Glutamatergic neuron (in vitro differentiated cells): Measurements from ENCODE around the gene PCSK5. TPM values are rescaled to one million over a fixed set of nuclear protein-coding genes. Genes with fewer than 3 reads are reported as not detected.
A peak's percentile ranks its signal among the peaks of the same experiment; 100 is the strongest.

Experiments used
- DNase-seq: peaks from one replicate; pipeline ENCODE4 v3.0.0; 2022
- H3K27ac Mint-ChIP-seq: one replicate; pipeline ENCODE4 v1.8.0; 2020; ENCODE audit warnings: mild to moderate bottlenecking, mixed read lengths, inconsistent platforms; ENCODE audit not compliant: unreplicated experiment
- H3K27me3 Mint-ChIP-seq: one replicate; pipeline ENCODE4 v1.8.0; 2020; ENCODE audit warnings: mild to moderate bottlenecking, moderate library complexity, mixed read lengths, inconsistent platforms; ENCODE audit not compliant: unreplicated experiment
- H3K36me3 Mint-ChIP-seq: one replicate; pipeline ENCODE4 v1.8.0; 2020; ENCODE audit warnings: mild to moderate bottlenecking, mixed read lengths, inconsistent platforms; ENCODE audit not compliant: unreplicated experiment
- H3K4me1 Mint-ChIP-seq: one replicate; pipeline ENCODE4 v1.8.0; 2020; ENCODE audit warnings: mild to moderate bottlenecking, low read depth, mixed read lengths, inconsistent platforms; ENCODE audit not compliant: unreplicated experiment
- H3K4me3 Mint-ChIP-seq: one replicate; pipeline ENCODE4 v1.8.0; 2020; ENCODE audit warnings: mild to moderate bottlenecking, mixed read lengths, inconsistent platforms; ENCODE audit not compliant: unreplicated experiment
- H3K9me3 Mint-ChIP-seq: one replicate; pipeline ENCODE4 v1.8.0; 2020; ENCODE audit warnings: mild to moderate bottlenecking, moderate library complexity, mixed read lengths, inconsistent platforms; ENCODE audit not compliant: unreplicated experiment
- total RNA-seq: library from RNA; stranded (reverse); fragmentation: NEBNext Ultra II Directional; extraction: Animal tissue kit (Norgen Biotek cat#: 25700); gene quantifications from one replicate; pipeline ENCODE4 v1.2.1, GENCODE V29; 2021; ENCODE audit not compliant: unreplicated experiment
- TF ChIP-seq, protein P1 (sequence below): fragments of 200-600 bp; sonication (generic); IDR thresholded peaks from one replicate; pipeline ENCODE4 v1.5.0; 2021; ENCODE audit not compliant: partially characterized antibody, unreplicated experiment

Gene PCSK5
- total RNA-seq, 1 donor from 2014 or later: 9.6 TPM

DNA sequence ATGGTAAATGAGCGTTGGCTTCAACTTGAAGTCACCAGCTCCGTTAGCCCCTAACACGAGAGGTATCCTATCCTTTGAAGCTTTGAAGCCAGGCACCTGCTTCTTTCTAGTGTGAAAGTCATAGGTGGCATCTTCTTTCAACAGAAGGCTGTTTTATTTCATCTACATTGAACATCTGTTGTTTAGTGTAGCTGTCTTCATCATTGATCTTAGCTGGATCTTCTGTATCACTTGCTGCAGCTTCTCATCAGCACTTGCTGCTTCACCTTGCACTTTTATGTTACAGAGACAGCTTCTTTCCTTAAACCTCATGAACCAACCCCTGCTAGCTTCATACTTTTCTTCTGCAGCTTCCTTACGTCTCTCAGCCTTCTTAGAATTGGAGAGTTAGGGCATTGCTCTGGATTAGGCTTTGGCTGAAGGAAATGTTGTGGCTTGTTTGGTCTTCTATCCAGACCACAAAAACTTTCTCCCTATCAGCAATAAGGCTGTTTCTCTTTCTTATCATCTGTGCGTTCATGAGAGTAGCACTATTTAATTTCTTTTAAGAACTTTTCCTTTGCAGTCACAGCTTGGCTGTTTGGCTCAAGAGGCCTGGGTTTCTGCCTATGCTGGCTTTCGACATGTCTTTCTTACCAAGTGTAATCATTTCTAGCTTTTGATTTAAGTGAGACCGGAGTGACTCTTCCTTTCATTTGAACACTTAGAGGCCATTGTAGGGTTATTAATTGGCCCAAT, 47.2 kb downstream of the PCSK5 start:
- TF ChIP-seq, protein P1, sequence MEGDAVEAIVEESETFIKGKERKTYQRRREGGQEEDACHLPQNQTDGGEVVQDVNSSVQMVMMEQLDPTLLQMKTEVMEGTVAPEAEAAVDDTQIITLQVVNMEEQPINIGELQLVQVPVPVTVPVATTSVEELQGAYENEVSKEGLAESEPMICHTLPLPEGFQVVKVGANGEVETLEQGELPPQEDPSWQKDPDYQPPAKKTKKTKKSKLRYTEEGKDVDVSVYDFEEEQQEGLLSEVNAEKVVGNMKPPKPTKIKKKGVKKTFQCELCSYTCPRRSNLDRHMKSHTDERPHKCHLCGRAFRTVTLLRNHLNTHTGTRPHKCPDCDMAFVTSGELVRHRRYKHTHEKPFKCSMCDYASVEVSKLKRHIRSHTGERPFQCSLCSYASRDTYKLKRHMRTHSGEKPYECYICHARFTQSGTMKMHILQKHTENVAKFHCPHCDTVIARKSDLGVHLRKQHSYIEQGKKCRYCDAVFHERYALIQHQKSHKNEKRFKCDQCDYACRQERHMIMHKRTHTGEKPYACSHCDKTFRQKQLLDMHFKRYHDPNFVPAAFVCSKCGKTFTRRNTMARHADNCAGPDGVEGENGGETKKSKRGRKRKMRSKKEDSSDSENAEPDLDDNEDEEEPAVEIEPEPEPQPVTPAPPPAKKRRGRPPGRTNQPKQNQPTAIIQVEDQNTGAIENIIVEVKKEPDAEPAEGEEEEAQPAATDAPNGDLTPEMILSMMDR: no peak
- no peak for DNase-seq
- Mint-ChIP-seq H3K27ac (no peak overlapping the region), H3K9me3 (no peaks in the 10 kb centered on the region), H3K4me3 (no peak overlapping the region), H3K36me3 (no peaks in the 10 kb centered on the region), H3K27me3 (no peaks in the 10 kb centered on the region), H3K4me1 (peaks cover 3% of the 10 kb centered on the region)

DNA sequence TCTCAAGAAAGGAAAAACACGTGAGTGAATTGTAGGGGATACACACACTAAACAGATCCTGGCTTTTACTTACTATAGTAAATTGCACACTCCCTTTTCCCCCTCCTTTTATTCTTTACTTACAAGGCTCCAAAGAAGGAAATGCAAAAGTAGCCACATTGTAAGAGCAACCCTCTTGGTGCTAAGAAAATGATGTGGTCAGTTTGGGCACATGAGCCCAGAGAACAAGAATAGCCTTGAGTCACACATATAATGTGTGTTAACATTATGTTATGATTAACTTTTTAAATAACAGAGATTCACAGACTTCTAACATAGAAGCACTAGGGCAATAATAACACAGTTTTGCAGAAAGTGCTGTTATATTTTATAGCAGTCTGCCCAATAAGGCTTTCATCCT, 48.5 kb downstream of the PCSK5 start:
- no peak for DNase-seq
- H3K27ac Mint-ChIP-seq: peak overlapping the region; percentile 49
- H3K4me3 Mint-ChIP-seq: no peak overlapping the region
- TF ChIP-seq, protein P1: no peak
- H3K9me3 Mint-ChIP-seq: no peaks in the 10 kb centered on the region
- H3K27me3 Mint-ChIP-seq: no peaks in the 10 kb centered on the region
- H3K4me1 Mint-ChIP-seq: peaks cover 3% of the 10 kb centered on the region
- H3K36me3 Mint-ChIP-seq: no peaks in the 10 kb centered on the region

DNA sequence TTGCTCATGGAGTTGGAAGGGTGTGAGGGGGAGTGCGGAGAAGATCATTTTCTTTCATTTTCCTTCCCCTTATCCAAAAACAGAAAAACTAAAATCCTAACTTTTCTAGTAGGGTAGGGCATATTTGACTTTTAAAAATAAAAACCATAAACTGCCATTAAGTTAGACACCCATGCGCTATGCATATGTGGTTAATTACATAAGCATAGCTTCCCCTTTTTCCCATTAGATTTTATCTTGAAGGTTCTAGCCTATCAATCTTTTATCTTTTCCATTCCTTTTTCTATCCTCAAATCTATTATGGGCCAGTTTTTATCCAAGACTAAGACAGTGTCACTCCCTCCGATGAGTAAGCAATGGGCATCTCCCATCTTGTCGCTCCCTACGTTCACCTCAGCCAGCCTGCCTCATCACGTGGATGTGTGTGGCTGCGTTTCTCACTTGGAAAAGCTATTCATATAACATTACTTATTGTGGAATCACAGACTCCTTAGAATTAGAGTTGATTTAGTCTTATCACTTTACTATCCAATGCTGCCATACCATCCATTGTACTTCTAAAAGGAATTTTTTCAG, 49.2 kb downstream of the PCSK5 start:
- no peak overlapping the region for H3K27ac Mint-ChIP-seq

DNA sequence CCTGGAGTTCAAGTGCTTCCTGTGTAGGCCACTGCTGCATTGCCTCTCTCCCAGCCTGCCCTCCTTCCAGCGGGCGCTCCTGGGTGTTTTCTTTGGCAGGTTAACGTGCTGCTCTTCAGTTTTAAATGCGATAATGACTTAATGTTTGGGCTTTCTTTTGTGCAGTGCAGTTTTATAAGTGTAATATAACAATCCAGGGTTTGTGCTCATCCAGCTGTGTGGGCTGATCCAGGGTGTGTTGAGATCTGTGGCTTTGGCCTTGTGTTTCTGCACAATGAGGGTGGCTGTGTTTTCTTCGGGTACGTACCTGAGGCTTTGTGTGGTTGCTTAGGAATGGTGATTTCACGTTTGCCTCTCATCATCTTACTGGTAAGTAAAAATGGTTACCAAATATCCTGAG, 50.6 kb downstream of the PCSK5 start:
- Mint-ChIP-seq H3K4me3 (no peak overlapping the region), H3K27me3 (no peaks in the 10 kb centered on the region), H3K4me1 (peaks cover 3% of the 10 kb centered on the region), H3K36me3 (no peaks in the 10 kb centered on the region), H3K9me3 (no peaks in the 10 kb centered on the region), H3K27ac (no peak overlapping the region)
- no peak for DNase-seq
- TF ChIP-seq, protein P1: no peak

More for the DNA sequence above, 49.2 kb downstream of the PCSK5 start:
- H3K4me1 Mint-ChIP-seq: peaks cover 3% of the 10 kb centered on the region
- H3K9me3 Mint-ChIP-seq: no peaks in the 10 kb centered on the region
- TF ChIP-seq, protein P1: no peak
- DNase-seq: no peak
- no peaks in the 10 kb centered on the region for H3K36me3 Mint-ChIP-seq
- H3K4me3 Mint-ChIP-seq: no peak overlapping the region
- H3K27me3 Mint-ChIP-seq: no peaks in the 10 kb centered on the region
